ENCODE results near the gene CITED2.

The CITED2 gene

DNA sequence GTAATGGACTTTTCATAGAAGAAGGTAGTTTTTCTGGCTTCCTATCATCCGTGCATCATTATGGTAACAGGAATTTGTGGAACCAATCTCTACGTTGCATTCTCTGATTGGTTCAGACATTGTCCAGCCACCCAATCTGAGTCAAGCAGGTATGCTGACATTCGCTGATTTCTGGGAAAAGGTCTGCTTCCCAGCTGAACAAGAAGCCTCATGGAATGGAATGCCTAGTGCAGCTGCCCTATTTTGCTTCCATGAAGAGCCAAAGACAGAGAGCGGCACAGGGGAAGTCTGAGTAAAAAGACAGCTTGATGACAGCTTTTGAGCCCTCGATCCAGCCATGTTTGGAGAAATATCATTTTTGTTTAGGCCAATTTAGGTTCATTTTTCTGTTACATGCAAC, 44.1 kb downstream of the CITED2 start:
- DNase-seq (ENCODE audit: low spot score) = no peak

DNA sequence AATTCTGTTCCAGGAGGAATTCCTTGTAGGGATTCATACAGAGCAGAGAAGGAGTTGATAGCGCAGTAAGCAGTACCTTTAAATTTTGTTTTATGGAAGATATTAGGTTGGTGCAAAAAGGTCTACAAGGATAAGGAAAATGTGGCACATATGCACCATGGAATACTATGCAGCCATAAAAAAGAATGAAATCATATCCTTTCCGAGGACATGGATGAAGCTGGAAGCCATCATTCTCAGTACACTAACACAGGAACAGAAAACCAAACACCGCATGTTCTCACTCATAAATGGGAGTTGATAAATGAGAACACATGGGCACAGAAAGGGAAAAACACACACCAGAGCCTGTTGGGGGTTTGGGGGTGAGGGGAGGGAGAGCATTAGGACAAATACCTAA, 45.2 kb downstream of the CITED2 start:
- no peak for DNase-seq (ENCODE audit: low spot score)

DNA sequence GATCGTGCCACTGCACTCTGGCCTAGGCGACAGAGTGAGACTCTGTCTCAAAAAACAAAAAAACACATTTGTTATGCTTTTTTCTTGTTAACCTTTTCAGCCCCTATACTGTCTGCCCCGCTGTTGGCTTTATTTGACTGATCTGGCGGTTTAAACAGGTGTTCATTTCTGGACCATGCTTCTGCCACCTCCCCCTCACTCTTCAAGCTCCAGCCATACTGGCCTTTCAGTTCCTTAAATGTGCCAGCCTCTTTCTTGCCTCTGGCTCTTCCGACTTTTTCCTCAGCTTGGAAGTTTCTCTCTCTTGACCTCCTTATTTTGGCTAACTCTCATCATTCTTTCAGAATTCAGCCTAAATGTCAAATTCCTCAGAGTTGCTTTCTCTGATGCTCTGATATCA, 47.4 kb downstream of the CITED2 start:
- no peak for DNase-seq (ENCODE audit: low spot score)

DNA sequence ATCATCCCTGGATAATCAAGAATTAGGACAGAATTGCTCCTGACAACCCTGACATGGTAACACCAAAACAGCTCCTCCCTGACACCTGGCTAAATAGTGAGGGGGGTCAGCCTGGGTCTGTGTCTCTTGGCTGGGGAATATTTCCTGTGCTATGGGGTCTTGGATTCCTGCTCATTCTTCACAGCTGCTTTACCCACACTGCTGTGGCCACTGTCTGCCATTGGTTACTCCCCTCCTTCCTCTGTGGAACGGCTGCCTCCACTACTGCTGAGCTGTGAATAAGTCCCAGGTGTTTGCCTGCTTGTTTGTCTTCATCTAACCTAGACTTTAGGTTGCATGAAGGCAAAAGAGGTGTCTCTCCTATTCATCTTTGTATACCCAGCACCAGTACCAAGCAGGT, 48.8 kb downstream of the CITED2 start:
- no peak for DNase-seq (ENCODE audit: low spot score)

DNA sequence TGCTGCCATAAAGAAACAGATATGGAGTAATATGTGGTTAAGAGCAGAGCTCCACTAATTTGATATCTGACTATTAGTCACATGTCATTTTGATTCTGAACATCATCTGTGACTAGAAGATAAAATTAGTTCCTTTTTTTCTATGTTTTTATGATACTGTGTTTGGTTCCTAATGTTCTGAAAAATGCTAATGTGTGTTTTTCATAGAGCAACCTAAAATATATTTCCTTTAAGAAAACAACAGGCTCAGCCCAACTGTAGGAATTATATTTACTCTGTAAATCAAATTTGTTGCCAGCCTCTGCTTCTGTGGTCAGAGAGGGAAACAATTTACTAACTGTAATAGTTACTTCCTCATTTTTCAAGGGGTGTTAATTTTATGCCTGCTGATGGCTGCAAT, 49.3 kb downstream of the CITED2 start:
- no peak for DNase-seq (ENCODE audit: low spot score)

DNA sequence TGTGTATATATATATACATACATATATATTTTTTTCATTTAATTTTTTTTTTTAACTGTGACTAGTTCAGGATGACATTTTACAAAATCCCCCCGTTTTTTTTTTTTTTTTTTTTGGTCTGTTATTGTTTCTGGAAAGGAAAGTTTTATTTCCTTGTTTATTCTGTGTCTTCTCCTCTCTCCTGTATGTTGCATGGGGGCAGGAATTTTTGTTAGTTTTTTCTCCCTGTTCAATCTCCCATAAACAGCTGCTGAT, 50.2 kb downstream of the CITED2 start:
- no peak for DNase-seq (ENCODE audit: low spot score)

DNA sequence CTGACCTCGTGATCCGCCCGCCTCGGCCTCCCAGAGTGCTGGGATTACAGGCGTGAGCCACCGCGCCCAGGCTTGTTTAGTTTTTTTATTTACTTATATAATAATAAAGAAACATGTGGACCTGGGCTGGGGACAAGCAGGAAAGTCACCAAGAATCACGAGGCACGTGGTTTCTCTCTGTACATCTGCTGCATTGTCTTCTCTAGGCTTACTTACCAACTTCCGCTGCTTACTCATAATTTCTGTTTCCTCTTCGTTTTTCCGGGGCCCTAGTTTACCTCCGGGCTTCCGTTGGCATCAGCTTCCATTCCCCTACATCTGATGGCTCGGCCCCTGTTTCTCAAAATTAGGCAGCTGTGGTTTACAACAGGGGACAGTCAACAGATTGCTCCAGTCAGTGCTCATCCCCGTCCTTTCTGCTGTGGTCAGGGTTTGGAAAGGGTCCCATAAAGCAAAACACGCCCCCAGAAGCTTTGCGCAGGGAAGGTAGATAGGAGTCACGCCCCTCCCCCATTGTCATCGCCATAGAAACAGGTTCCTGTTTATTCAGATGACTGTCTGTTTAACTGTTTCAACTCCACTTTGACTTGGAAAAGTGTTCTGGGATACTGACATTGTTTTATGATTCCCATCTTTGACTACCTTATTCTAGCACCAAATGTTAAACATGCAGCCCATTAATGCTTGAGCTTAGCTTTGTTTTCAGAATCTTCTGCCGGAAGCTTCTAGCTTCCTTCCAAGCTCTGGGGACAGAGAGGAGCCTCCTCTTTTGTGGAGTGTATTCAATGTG, 50.7 kb downstream of the CITED2 start:
- DNase-seq (ENCODE audit: low spot score) = peak; percentile 50
